ENCODE data around the gene FNDC3B.

The FNDC3B gene

DNA sequence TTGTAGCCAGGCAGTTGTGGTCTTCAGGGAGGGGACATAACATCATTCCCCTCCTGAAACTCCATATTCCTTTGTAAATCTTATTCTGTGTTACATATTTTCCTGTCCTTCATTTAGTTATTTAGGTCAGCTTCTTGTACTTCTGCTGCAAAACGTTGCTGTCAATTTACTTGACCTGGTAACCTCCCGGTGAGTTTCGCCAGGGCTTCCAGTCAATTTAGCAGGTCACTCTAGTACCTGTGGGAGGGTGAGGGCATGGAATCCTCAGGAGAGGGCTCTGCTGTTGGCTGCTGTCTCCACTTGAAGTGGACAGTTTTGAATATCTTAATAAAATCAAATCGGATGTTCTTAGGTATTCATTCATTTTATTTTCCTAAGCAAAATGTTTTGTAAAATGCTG lies 29.6 kb downstream of the FNDC3B start:
- H3K27ac ChIP-seq = no peak overlapping the region
- DNase-seq (ENCODE audit: low spot score) = no peak
- no peak overlapping the region for H3K4me3 ChIP-seq
- TF ChIP-seq, protein P1, sequence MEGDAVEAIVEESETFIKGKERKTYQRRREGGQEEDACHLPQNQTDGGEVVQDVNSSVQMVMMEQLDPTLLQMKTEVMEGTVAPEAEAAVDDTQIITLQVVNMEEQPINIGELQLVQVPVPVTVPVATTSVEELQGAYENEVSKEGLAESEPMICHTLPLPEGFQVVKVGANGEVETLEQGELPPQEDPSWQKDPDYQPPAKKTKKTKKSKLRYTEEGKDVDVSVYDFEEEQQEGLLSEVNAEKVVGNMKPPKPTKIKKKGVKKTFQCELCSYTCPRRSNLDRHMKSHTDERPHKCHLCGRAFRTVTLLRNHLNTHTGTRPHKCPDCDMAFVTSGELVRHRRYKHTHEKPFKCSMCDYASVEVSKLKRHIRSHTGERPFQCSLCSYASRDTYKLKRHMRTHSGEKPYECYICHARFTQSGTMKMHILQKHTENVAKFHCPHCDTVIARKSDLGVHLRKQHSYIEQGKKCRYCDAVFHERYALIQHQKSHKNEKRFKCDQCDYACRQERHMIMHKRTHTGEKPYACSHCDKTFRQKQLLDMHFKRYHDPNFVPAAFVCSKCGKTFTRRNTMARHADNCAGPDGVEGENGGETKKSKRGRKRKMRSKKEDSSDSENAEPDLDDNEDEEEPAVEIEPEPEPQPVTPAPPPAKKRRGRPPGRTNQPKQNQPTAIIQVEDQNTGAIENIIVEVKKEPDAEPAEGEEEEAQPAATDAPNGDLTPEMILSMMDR (IDR thresholded peaks at IDR 0.05) = no peak

DNA sequence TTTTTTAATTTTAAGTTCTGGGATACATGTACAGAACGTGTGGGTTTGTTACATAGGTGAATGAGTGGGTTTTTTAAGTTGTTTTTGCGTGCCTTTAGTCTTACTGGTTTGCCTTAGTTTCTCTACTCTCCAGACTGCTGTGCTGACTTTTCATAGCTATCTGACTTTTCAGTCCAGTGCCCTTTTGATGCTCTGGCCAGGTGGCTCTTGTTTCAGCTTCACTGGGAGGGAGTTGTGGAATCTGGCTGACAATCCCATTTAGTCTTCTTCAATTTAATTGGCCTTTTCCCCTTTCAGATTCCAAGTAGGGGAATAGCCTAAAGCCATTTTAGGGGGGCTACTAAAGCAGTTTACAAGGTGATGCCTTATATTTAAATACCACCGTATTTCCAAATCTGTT lies 30.1 kb downstream of the FNDC3B start:
- DNase-seq (ENCODE audit: low spot score) = no peak
- H3K27ac ChIP-seq = no peak overlapping the region
- TF ChIP-seq, protein P1 (IDR thresholded peaks at IDR 0.05) = no peak

DNA sequence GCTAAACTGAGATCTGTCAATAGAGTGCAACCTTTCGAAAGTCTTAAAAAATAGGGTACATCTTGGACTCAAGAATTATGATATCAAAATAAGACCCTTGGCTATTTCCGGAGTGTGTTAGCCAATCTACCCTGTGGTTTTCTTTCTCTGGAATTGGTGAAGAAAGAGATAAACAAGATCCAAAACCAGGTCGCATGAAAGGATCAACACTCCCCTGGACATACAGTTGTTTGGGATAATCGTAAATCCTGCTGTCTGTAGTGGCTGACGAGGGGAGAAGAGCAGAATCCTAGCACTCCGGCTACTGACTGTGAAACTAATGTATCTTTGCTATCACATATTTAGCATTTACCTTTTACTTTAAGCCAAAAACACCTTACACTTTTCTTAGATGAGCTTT lies 30.9 kb downstream of the FNDC3B start:
- peak overlapping the region in 1 of 2 donors; percentile 41 for H3K27ac ChIP-seq
- DNase-seq (ENCODE audit: low spot score) = no peak
- peak overlapping the region; percentile 28 for H3K4me3 ChIP-seq
- TF ChIP-seq, protein P1 (IDR thresholded peaks at IDR 0.05) = no peak

More for the DNA sequence above, 30.1 kb downstream of the FNDC3B start:
- H3K4me3 ChIP-seq = peak overlapping the region; percentile 28

- no peak overlapping the region for H3K27ac ChIP-seq
Observed at GRCh38 chr3:172070802-172071201, 31.4 kb downstream of the FNDC3B start.

DNA sequence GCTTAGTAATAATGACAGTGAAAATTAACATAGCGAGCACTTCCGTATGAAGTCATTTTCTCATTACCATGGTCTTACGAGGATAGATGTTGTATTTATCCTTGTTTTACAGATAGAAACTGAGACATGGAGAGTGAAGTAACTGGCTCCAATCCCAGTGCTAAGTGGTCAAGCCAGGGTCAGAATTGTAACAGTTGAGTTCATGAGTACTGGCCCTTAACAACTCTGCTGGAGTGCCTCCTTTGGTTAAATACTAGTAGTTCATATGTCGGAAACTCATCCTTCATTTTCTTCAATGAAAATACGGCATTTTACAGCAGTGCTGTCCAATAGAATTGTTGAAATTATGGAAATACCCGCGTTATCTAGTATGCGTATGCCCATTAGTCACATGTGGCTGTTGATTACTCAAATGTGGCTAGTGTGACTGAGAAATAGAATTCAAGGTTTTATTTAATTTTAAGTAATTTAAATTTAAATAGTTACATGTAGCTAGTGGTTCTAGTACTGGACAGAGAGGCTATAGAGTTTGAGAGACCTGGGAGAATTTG lies 32.5 kb downstream of the FNDC3B start:
- DNase-seq (ENCODE audit: low spot score) = no peak
- Histone ChIP-seq H3K27ac (no peak overlapping the region), H3K4me3 (no peak overlapping the region)
- TF ChIP-seq, protein P1 (IDR thresholded peaks at IDR 0.05) = no peak

More at GRCh38 chr3:172070802-172071201, 31.4 kb downstream of the FNDC3B start:
- TF ChIP-seq, protein P1 (IDR thresholded peaks at IDR 0.05) = no peak
- DNase-seq (ENCODE audit: low spot score) = no peak
- no peak overlapping the region for H3K4me3 ChIP-seq

GRCh38 chr3:172072543-172072942 lies 33.2 kb downstream of the FNDC3B start:
- no peak for DNase-seq (ENCODE audit: low spot score)
- H3K27ac ChIP-seq = no peak overlapping the region
- H3K4me3 ChIP-seq = no peak overlapping the region
- TF ChIP-seq, protein P1 (IDR thresholded peaks at IDR 0.05) = no peak

DNA sequence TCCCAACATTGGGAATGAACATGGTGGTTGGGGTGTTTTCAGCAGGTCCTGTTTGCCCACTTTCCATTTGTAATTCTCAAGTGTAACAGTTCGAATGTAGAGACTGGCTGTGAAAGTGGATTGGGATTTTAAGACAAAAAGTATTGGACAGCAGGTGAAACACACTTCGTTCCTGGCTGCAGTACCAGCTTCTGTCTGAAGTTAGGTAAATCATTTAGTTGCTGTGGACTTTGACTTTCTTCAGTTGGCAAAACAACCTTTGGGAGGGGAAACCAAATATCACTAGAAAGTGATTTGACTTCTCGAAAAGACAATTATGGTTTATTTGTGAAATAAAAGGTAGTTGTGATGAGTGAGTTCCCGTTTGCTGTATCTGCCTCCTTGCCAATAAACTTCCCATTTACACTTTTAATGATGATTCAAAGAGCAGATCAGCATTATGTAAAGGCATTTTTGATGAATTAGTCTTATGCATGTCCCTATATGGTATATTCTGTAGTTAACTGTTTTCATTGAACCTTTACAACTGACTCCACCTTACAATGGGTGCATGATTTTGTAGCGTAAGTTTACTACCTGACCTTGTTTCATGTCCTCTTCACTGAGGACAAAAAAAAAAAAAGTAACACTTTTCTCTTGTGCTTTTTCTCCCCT lies 34.0 kb downstream of the FNDC3B start:
- H3K27ac ChIP-seq = no peak overlapping the region
- H3K4me3 ChIP-seq = no peak overlapping the region
- DNase-seq (ENCODE audit: low spot score) = no peak
- TF ChIP-seq, protein P1 (IDR thresholded peaks at IDR 0.05) = no peak

Data from coronary artery (tissue), 2 donors.